Neural progenitor cell (in vitro differentiated cells): ENCODE data around the gene ATG9A. TPM values are rescaled to one million over a fixed set of nuclear protein-coding genes. Genes with fewer than 3 reads are reported as not detected.
A peak's percentile ranks its signal among the peaks of the same experiment; 100 is the strongest.

Experiments
- DNase-seq: peaks from one replicate; pipeline ENCODE4 v3.0.0-alpha.2; 2016; ENCODE audit warnings: low spot score
- H2AFZ ChIP-seq: fragments of 200-600 bp; sonication (generic); replicated peaks from 2 replicates; pipeline ENCODE4 v1.6.1; 2016; ENCODE audit warnings: antibody characterized with exemption
- H3F3A ChIP-seq: fragments of 200-600 bp; sonication (generic); 2 replicates; pipeline ENCODE4 v1.6.1; 2016; ENCODE audit warnings: antibody characterized with exemption, low read depth
- H3K27ac ChIP-seq: fragments of 200-600 bp; sonication (generic); 2 replicates; pipeline ENCODE4 v1.5.1; 2016; ENCODE audit warnings: mild to moderate bottlenecking
- H3K27me3 ChIP-seq: fragments of 200-600 bp; sonication (generic); 2 replicates; pipeline ENCODE4 v1.6.1; 2016; ENCODE audit warnings: mild to moderate bottlenecking, moderate library complexity
- H3K36me3 ChIP-seq: fragments of 200-600 bp; sonication (generic); 2 replicates; pipeline ENCODE4 v1.5.1; 2016
- H3K4me1 ChIP-seq: fragments of 200-600 bp; sonication (generic); 2 replicates; pipeline ENCODE4 v1.6.1; 2016; ENCODE audit warnings: mixed run types
- H3K4me2 ChIP-seq: fragments of 200-600 bp; sonication (generic); 2 replicates; pipeline ENCODE4 v1.6.1; 2016
- H3K4me3 ChIP-seq: fragments of 200-600 bp; sonication (generic); 2 replicates; pipeline ENCODE4 v1.5.1; 2016
- H3K79me2 ChIP-seq: fragments of 200-600 bp; sonication (generic); 2 replicates; pipeline ENCODE4 v1.6.1; 2016; ENCODE audit warnings: low read depth
- H3K9ac ChIP-seq: fragments of 200-600 bp; sonication (generic); 2 replicates; pipeline ENCODE4 v1.6.1; 2016
- H3K9me3 ChIP-seq: fragments of 200-600 bp; sonication (generic); 2 replicates; pipeline ENCODE4 v1.5.1; 2016; ENCODE audit warnings: low read depth
- H4K20me1 ChIP-seq: fragments of 200-600 bp; sonication (generic); 2 replicates; pipeline ENCODE4 v1.6.1; 2016; ENCODE audit warnings: low read depth
- H3K27ac Mint-ChIP-seq: 3 replicates; pipeline ENCODE4 v1.8.0; 2021; ENCODE audit warnings: mixed read lengths
- H3K27me3 Mint-ChIP-seq: 2 replicates; pipeline ENCODE4 v1.8.0; 2022; ENCODE audit warnings: low read depth, mild to moderate bottlenecking, inconsistent platforms, moderate library complexity, mixed read lengths; ENCODE audit not compliant: insufficient read depth
- H3K36me3 Mint-ChIP-seq: 3 replicates; pipeline ENCODE4 v1.8.0; 2021; ENCODE audit warnings: mixed read lengths
- H3K4me1 Mint-ChIP-seq: 3 replicates; pipeline ENCODE4 v1.8.0; 2021; ENCODE audit warnings: mixed read lengths
- H3K4me3 Mint-ChIP-seq: 3 replicates; pipeline ENCODE4 v1.8.0; 2021; ENCODE audit warnings: mild to moderate bottlenecking, moderate library complexity, mixed read lengths
- H3K9me3 Mint-ChIP-seq: 3 replicates; pipeline ENCODE4 v1.8.0; 2020; ENCODE audit warnings: mixed read lengths
- CTCF ChIP-seq: fragments of 200-600 bp; sonication (generic); IDR thresholded peaks from 2 replicates; pipeline ENCODE4 v1.5.1; 2017; ENCODE audit warnings: antibody characterized with exemption, mild to moderate bottlenecking
- EZH2 ChIP-seq: fragments of 200-600 bp; sonication (generic); IDR thresholded peaks from 2 replicates; pipeline ENCODE4 v1.6.1; 2017; ENCODE audit warnings: antibody characterized with exemption, mild to moderate bottlenecking, moderate library complexity
- EZH2phosphoT487 ChIP-seq: fragments of 200-600 bp; sonication (generic); IDR thresholded peaks from 2 replicates; pipeline ENCODE4 v1.6.1; 2017; ENCODE audit warnings: antibody characterized with exemption
- total RNA-seq: library from RNA; depleted of rRNA; stranded (reverse); fragments of >200 nt; gene quantifications from 2 replicates; pipeline ENCODE4 v1.2.3, GENCODE V29; 2015; ENCODE audit warnings: low replicate concordance

Gene ATG9A
- total RNA-seq, 1 donor from 2014 or later = 32.7 TPM

- H4K20me1 ChIP-seq = peaks cover 13% of the 10 kb centered on the region
- peaks cover 17% of the 10 kb centered on the region for H3F3A ChIP-seq
- H3K9me3 ChIP-seq = no peaks in the 10 kb centered on the region
- DNase-seq = peak; percentile 62
- Mint-ChIP-seq H3K27ac (peak overlapping the region; percentile 92), H3K4me1 (peaks cover 6% of the 10 kb centered on the region), H3K36me3 (peaks cover 5% of the 10 kb centered on the region), H3K4me3 (no peak overlapping the region), H3K27me3 (peaks cover 8% of the 10 kb centered on the region), H3K9me3 (no peaks in the 10 kb centered on the region)
- H3K27ac ChIP-seq = no peak overlapping the region
- no peak overlapping the region for H3K4me3 ChIP-seq
- no peaks in the 10 kb centered on the region for H3K27me3 ChIP-seq
- H3K4me1 ChIP-seq = peaks cover 7% of the 10 kb centered on the region
- H3K36me3 ChIP-seq = no peaks in the 10 kb centered on the region
- H3K4me2 ChIP-seq = no peak overlapping the region
- no peak overlapping the region for H2AFZ ChIP-seq
- peaks cover 9% of the 10 kb centered on the region for H3K79me2 ChIP-seq
- no peak overlapping the region for H3K9ac ChIP-seq
- TF ChIP-seq EZH2phosphoT487 (no peak), CTCF (peak; percentile 78), EZH2 (no peak)
Observed at GRCh38 chr2:219171231-219171651, 58.2 kb downstream of the ATG9A start.

- Mint-ChIP-seq H3K9me3 (no peaks in the 10 kb centered on the region), H3K4me3 (no peak within 1 kb of the TSS), H3K27ac (no peak within 1 kb of the TSS), H3K27me3 (peaks cover 8% of the 10 kb centered on the region), H3K36me3 (peaks cover 5% of the 10 kb centered on the region), H3K4me1 (no peaks in the 10 kb centered on the region)
- H3K4me1 ChIP-seq = no peaks in the 10 kb centered on the region
- H3K27me3 ChIP-seq = no peaks in the 10 kb centered on the region
- H3K4me2 ChIP-seq = no peak within 1 kb of the TSS
- no peak for DNase-seq
- no peak within 1 kb of the TSS for H3K27ac ChIP-seq
- no peaks in the 10 kb centered on the region for H3K36me3 ChIP-seq
- peaks cover 7% of the 10 kb centered on the region for H4K20me1 ChIP-seq
- no peaks in the 10 kb centered on the region for H3K79me2 ChIP-seq
- TF ChIP-seq EZH2 (no peak), CTCF (no peak), EZH2phosphoT487 (no peak)
- peaks cover 9% of the 10 kb centered on the region for H3F3A ChIP-seq
- no peak within 1 kb of the TSS for H3K9ac ChIP-seq
- no peaks in the 10 kb centered on the region for H3K9me3 ChIP-seq
- H2AFZ ChIP-seq = no peak within 1 kb of the TSS
- H3K4me3 ChIP-seq = no peak within 1 kb of the TSS
Observed at GRCh38 chr2:219169930-219170654, 59.3 kb downstream of the ATG9A start, which contains the start of gene SLC23A3. Gene SLC23A3, minus strand, starts transcription at chr2:219170029. Its CDS starts 45 bp downstream, at chr2:219169984.

Other genes with a start within 250 kb of the ATG9A start
- gene FEV, start 244.5 kb downstream of the ATG9A start, total RNA-seq = not detected in 2 replicates
- gene CRYBA2, start 236.2 kb downstream of the ATG9A start, total RNA-seq = not detected in 2 replicates
- 0.22 and 0.80 TPM in 2 replicates for gene CFAP65, start 188.1 kb downstream of the ATG9A start, total RNA-seq
- 0.06 TPM in 1 of 2 replicates, not detected in the other for gene IHH, start 168.7 kb downstream of the ATG9A start, total RNA-seq
- 23.9 and 25.5 TPM in 2 replicates for gene NHEJ1, start 68.8 kb downstream of the ATG9A start, total RNA-seq
- gene SLC23A3, start 59.6 kb downstream of the ATG9A start, total RNA-seq = 0.06 and 1.4 TPM in 2 replicates
- gene CNPPD1, start 52.7 kb downstream of the ATG9A start, total RNA-seq = 15.8 and 21.8 TPM in 2 replicates
- gene RETREG2, start 51.4 kb downstream of the ATG9A start, total RNA-seq = 32.9 and 53.5 TPM in 2 replicates
- gene ZFAND2B, start 22.9 kb downstream of the ATG9A start, total RNA-seq = 13.6 and 23.8 TPM in 2 replicates
- 14.0 and 14.3 TPM in 2 replicates for gene ABCB6, start 10.7 kb downstream of the ATG9A start, total RNA-seq
- 65.9 and 76.3 TPM in 2 replicates for gene ANKZF1, start 170 bp upstream of the ATG9A start, total RNA-seq
- 7.2 and 14.7 TPM in 2 replicates for gene GLB1L, start 15.8 kb upstream of the ATG9A start, total RNA-seq
- gene STK16, start 15.8 kb upstream of the ATG9A start, total RNA-seq = 19.9 and 26.8 TPM in 2 replicates
- not detected in 2 replicates for gene TUBA4B, start 23.6 kb upstream of the ATG9A start, total RNA-seq
- gene TUBA4A, start 24.3 kb upstream of the ATG9A start, total RNA-seq = 0.56 TPM in 1 of 2 replicates, not detected in the other
- 35.0 and 37.0 TPM in 2 replicates for gene DNAJB2, start 49.7 kb upstream of the ATG9A start, total RNA-seq
- gene PTPRN, start 79.8 kb upstream of the ATG9A start, total RNA-seq = 0.60 and 4.2 TPM in 2 replicates
- gene RESP18, start 103.1 kb upstream of the ATG9A start, total RNA-seq = not detected in 2 replicates
- gene DNPEP, start 158.3 kb upstream of the ATG9A start, total RNA-seq = 36.6 and 120 TPM in 2 replicates
- 0.31 TPM in 1 of 2 replicates, not detected in the other for gene DES, start 188.7 kb upstream of the ATG9A start, total RNA-seq
- gene SPEG, start 205.2 kb upstream of the ATG9A start, total RNA-seq = 5.6 and 18.4 TPM in 2 replicates